Activated CD8-positive, alpha-beta T cell treated with anti-CD3 and anti-CD28 coated beads for 36 hours (primary cell): ENCODE data around the gene EZR. TPM values are rescaled to one million over a fixed set of nuclear protein-coding genes. Genes with fewer than 3 reads are reported as not detected.

Experiments used
- ATAC-seq: fragments of 200-7000 bp; cut with Tn5 transposase; one replicate; pipeline ENCODE4 v1.10.0; 2021; ENCODE audit warnings: mild to moderate bottlenecking, moderate library complexity
- CTCF ChIA-PET: fragments of 350-600 bp; sonication (Branson Sonifier 250); formaldehyde crosslinking; loops from one replicate; lab custom pipeline; 2021; ENCODE audit warnings: antibody characterized with exemption; lab: Charles Lee
- POLR2A ChIA-PET: fragments of 350-600 bp; sonication (Branson Sonifier 250); formaldehyde crosslinking; loops from one replicate; lab custom pipeline; 2021; ENCODE audit warnings: antibody characterized with exemption; lab: Charles Lee
- DNase-seq: peaks from one replicate; pipeline ENCODE4 v3.0.0-alpha.2; 2020
- H3K27ac Mint-ChIP-seq: one replicate; pipeline ENCODE4 v1.8.0; 2021; ENCODE audit warnings: mild to moderate bottlenecking, mixed read lengths
- H3K27me3 Mint-ChIP-seq: one replicate; pipeline ENCODE4 v1.8.0; 2021; ENCODE audit warnings: mixed read lengths
- H3K36me3 Mint-ChIP-seq: one replicate; pipeline ENCODE4 v1.8.0; 2021; ENCODE audit warnings: low read depth, mixed read lengths
- H3K4me1 Mint-ChIP-seq: one replicate; pipeline ENCODE4 v1.8.0; 2021; ENCODE audit warnings: low read depth, mixed read lengths
- H3K4me3 Mint-ChIP-seq: one replicate; pipeline ENCODE4 v1.8.0; 2021; ENCODE audit warnings: mild to moderate bottlenecking, moderate library complexity, mixed read lengths
- H3K9me3 Mint-ChIP-seq: one replicate; pipeline ENCODE4 v1.8.0; 2021; ENCODE audit warnings: mixed read lengths
- CTCF ChIP-seq: fragments of 200-600 bp; IDR thresholded peaks from one replicate; pipeline ENCODE4 v1.8.0; 2022; ENCODE audit warnings: antibody characterized with exemption, mild to moderate bottlenecking
- intact Hi-C: fragments of 100-400 bp; cut with micrococcal nuclease; formaldehyde crosslinking; loops from one replicate; pipeline ENCODE4 v1.10.0; 2022
- total RNA-seq, 2 experiments: library from RNA; stranded (reverse); gene quantifications; one replicate each; pipeline ENCODE4 v1.2.3, GENCODE V29; 2021

The EZR gene
- total RNA-seq, 2 experiments from 2014 or later = 199 to 206 TPM

GRCh38 chr6:158818581-158819212 is 471 bp downstream of the EZR start:
- peak; percentile 51 for ATAC-seq
- Mint-ChIP-seq H3K4me3 (peak overlapping the region; percentile 87), H3K4me1 (peaks cover 43% of the 10 kb centered on the region), H3K9me3 (peaks cover 4% of the 10 kb centered on the region), H3K36me3 (peaks cover 46% of the 10 kb centered on the region), H3K27ac (peak overlapping the region; percentile 77), H3K27me3 (no peaks in the 10 kb centered on the region)
- ChIA-PET POLR2A (interaction anchor here (1.3 to 4.2 kb wide), 4 partner anchors 11 to 51 kb away, joined by 7 to 22 read pairs (median 12); no protein-coding TSS in a partner anchor), CTCF (interaction anchor here (1.3 to 1.7 kb wide), 5 partner anchors 10 to 154 kb away, joined by 3 to 9 read pairs (median 4); no protein-coding TSS in a partner anchor)
- intact Hi-C loops = loop anchor here (5.0 kb wide), 3 partner anchors 49 to 101 kb away; no protein-coding TSS in a partner anchor
- TF ChIP-seq CTCF = no peak
- DNase-seq = peak; percentile 87

GRCh38 chr6:158817728-158818580 is 1.2 kb downstream of the EZR start:
- ATAC-seq = peak; percentile 57
- Mint-ChIP-seq H3K4me3 (peak overlapping the region; percentile 87), H3K27me3 (no peaks in the 10 kb centered on the region), H3K36me3 (peaks cover 54% of the 10 kb centered on the region), H3K9me3 (peaks cover 4% of the 10 kb centered on the region), H3K4me1 (peaks cover 48% of the 10 kb centered on the region), H3K27ac (peak overlapping the region; percentile 97)
- DNase-seq = peak; percentile 83
- intact Hi-C loops = loop anchor here (5.0 kb wide), 3 partner anchors 49 to 101 kb away; no protein-coding TSS in a partner anchor
- ChIA-PET CTCF (no interaction called here), POLR2A (interaction anchor here (1.3 to 4.2 kb wide), 2 partner anchors 11 to 52 kb away, joined by 11 to 22 read pairs; no protein-coding TSS in a partner anchor)
- no peak for TF ChIP-seq CTCF

GRCh38 chr6:158816803-158817727 is 2.1 kb downstream of the EZR start:
- H3K4me3 Mint-ChIP-seq = peak overlapping the region; percentile 87
- peak; percentile 29 for DNase-seq
- POLR2A ChIA-PET = interaction anchor here (0.6 to 4.2 kb wide), 3 partner anchors 10 to 53 kb away, joined by 3 to 22 read pairs (median 11); no protein-coding TSS in a partner anchor
- no peak for TF ChIP-seq CTCF
- peaks cover 49% of the 10 kb centered on the region for H3K4me1 Mint-ChIP-seq
- H3K9me3 Mint-ChIP-seq = peaks cover 4% of the 10 kb centered on the region
- intact Hi-C loops = loop anchor here (5.0 kb wide), 3 partner anchors 50 to 100 kb away; no protein-coding TSS in a partner anchor
- H3K27ac Mint-ChIP-seq = peak overlapping the region; percentile 97
- ATAC-seq = no peak
- peaks cover 63% of the 10 kb centered on the region for H3K36me3 Mint-ChIP-seq
- no peaks in the 10 kb centered on the region for H3K27me3 Mint-ChIP-seq
- CTCF ChIA-PET = interaction anchor here (0.9 kb wide), 1 partner anchor 24 kb away, joined by 3 read pairs; no protein-coding TSS in a partner anchor

GRCh38 chr6:158816329-158816728 is 2.8 kb downstream of the EZR start:
- POLR2A ChIA-PET = interaction anchor here (4.2 kb wide), 1 partner anchor 9 kb away, joined by 22 read pairs; no protein-coding TSS in a partner anchor
- DNase-seq (peak; percentile 58), ATAC-seq (no peak)
- Mint-ChIP-seq H3K27me3 (no peaks in the 10 kb centered on the region), H3K4me3 (peak overlapping the region; percentile 87), H3K4me1 (peaks cover 54% of the 10 kb centered on the region), H3K9me3 (peaks cover 3% of the 10 kb centered on the region), H3K27ac (peak overlapping the region; percentile 97), H3K36me3 (peaks cover 68% of the 10 kb centered on the region)
- intact Hi-C loops = loop anchor here (5.0 kb wide), 3 partner anchors 51 to 99 kb away; no protein-coding TSS in a partner anchor
- CTCF ChIA-PET = no interaction called here
- no peak for TF ChIP-seq CTCF
